Measurements from ENCODE around the gene CCDC167.
"Not testable (repeated sequence)": the region's sequence is repeated elsewhere in the genome, so short reads cannot be mapped to it uniquely, and the experiment has no call there.

The CCDC167 gene

DNA sequence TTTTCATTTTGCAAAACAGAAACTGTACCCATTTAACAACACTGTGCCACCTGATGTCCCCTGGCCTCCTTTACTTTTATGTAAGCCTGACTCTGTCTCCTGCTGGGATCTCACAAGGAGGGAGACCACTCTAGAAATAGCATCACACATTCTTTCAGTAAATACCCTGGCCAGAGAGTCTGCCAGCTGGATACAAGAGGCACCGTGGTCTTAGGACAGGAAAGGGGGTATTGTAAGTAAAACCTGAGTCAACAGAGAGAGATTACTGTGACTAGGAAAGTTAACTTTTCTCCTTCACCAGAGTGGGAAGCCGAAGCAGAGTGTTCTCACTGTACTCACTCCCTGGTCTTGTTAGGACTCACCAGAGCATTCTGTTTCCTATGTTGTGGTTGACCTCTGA is 38.9 kb downstream of the CCDC167 start:
- DNase-seq = no peak

DNA sequence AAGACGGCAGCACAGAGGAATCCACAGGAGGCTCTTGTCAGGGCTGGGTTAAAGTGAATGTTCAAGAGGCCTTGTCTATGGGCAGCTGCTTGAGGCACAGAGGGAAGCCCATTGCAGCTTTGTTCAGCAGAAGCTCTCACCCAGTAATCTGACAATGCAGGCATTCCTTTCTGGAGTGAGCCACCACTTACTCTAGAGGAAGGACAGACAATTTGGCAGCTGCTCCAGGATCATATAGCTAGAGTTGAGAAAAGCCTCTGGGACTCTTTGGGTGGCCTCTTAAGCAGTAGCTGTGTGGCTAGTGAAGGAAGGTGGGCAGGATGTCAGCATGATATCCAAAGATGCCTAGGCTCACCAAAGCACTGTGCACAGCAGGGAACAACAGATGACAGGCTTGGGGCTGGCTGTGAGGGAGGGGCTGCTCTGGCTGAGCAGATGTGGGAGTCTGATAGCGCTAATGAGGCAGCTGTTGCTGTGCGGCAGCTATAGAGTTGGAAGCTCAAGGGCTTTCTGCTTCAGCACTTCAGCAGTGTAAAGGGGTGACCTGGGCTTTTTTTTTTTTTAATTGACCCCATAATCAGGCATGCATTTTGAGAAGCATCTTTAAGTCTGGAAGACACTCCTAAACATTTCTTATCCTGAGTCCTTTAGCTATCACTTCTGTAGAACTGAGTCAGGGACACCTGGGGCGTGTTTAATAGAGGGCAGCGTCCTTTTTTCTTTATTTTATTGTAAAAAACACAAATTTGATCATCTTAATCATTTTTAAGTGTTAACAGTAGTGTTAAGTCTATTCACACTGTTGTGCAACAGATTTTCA is 39.5 kb downstream of the CCDC167 start:
- DNase-seq = no peak

GRCh38 chr6:37456816-37457560 is 42.7 kb downstream of the CCDC167 start:
- DNase-seq = no peak

DNA sequence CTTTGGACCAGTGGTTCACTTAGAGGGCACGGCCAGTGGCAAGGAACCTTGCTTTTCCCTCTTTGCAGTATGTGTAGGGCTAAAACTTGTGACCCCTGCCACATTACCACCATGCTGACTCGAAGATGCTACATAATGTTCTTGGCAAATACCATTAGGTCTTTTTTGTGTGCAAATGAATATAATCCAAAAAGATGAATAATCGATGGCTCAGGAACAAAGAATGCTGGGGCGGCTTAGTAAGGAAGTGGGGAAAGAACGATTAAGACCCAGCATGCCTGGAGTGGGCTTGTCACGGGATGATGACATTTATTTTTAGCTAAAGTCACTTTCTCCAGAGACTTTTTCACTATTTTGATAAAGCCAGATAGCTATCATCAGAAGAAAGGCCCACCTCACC is 43.6 kb downstream of the CCDC167 start:
- no peak for DNase-seq

- DNase-seq = no peak
These were observed 45.1 kb downstream of the CCDC167 start for GRCh38 chr6:37454420-37455140.

- no peak for DNase-seq
These were observed 47.2 kb downstream of the CCDC167 start for GRCh38 chr6:37452522-37452921.

- peak; percentile 26 for DNase-seq
These were observed 48.1 kb downstream of the CCDC167 start for GRCh38 chr6:37451441-37452193.

GRCh38 chr6:37449984-37450383 is 49.7 kb downstream of the CCDC167 start:
- DNase-seq = peak; percentile 9

DNA sequence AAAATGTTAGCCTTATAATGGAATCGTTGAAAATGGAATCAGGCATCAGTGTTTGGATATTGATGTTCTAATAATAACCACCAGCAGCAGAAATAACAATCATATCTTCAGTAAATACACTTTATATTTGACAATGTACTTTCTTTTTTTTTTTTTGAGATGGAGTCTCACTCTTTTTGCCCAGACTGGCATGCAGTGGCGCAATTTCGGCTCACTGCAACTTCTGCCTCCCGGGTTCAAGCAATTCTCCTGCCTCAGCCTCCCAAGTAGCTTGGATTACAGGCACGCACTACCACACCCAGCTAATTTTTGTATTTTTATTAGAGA is 56.5 kb downstream of the CCDC167 start:
- not testable (repeated sequence) for DNase-seq

DNA sequence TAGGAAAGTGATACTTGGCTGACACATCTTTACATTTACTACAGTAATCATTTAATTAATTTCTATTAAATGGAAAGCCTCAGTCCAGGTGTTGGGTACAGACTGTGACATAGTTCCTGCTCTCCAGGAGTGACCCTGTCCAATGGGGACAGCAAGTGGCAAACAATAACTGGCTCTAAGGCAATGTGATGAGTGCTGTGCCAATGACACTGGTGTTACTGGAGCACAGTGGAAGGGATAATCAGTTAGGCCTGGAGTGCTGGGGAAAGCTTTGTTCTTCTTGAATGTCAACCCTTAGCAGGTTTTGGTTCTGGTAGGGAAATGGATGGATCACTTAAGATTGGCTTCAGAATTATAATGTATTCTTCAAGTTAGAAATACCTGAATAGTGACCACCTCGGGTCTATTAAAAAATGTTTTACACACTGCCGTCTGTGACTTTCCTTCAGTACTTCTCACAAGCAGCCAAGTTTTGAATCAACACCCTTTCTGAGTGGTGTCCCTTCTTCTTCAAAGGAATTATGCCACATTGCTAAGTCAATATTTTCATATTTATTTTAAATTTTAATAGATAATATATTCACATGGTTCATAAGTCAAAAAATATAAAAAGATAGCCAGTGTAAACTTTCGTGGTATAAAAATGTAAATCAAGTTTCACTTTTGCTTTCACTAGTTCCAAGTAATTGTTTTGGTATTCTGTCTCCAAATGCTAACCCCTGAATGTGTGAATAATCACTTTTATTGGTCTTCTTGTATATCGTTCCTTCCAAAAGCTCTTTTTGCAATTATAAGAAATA is 57.1 kb downstream of the CCDC167 start:
- DNase-seq = no peak

DNA sequence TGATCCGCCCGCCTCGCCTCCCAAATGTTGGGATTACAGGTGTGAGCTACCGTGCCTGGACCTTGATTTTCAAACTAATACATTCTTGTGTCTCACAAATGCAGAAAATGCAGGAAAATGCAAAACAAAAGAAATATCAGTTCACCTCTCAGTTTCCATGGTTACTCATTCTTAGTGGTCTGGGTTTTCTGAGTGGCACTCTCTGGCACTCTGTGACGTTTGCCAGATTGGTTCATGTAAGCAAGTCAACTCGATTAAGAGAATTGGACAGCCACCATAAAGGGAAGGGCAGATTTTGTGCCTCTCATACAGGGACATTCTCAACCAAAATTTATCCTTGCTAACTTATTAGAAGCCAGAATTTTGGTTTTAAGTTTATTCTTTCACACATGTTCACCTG is 58.0 kb downstream of the CCDC167 start:
- no peak for DNase-seq

- DNase-seq = no peak
These were observed 60.8 kb downstream of the CCDC167 start for GRCh38 chr6:37438930-37439329.

DNA sequence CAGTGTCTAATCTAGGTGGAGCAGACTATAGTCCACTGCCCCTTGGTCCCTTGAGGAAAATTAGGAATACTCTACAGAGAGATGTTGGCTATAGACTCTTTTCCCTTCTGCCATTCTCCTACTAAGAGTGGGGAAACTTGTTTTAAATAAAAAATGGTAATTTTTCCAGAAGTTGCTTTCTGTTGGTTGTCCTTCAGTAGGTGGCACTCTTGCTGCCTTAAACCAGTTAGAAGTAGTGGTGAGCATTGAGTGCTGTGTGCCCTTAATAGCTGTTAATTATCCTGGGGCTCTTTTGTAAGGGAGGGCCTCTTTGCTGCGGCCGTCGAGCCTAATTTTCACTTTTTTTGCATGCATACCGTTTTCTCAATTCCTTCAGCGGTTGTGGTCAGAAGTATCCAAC is 63.9 kb downstream of the CCDC167 start:
- no peak for DNase-seq

DNA sequence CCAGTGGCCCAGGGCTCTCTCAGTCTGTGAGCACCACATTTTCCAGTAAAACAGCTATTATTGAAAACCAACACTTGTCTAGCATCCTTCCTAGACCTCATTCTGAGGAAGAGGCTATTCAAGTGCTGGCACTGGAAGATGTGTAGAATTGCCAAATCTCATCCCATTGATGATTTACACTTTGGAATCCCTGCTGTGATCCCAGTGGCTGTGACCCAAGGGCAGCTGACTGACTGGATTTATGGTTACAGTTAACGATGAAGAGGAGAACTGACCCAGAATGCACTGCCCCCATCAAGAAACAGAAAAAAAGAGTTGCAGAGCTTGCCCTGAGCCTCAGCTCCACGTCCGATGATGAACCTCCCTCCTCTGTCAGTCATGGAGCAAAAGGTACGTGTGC is 64.3 kb downstream of the CCDC167 start:
- no peak for DNase-seq

- DNase-seq = no peak
These were observed 65.9 kb downstream of the CCDC167 start for GRCh38 chr6:37433657-37434271.

Measured in activated CD8-positive, alpha-beta memory T cell treated with anti-CD3 and anti-CD28 coated beads for 24 hours (primary cell).